ENCODE data around the gene ZBTB33. TPM values are rescaled to one million over a fixed set of nuclear protein-coding genes. Genes with fewer than 3 reads are reported as not detected.

The ZBTB33 gene
- total RNA-seq (2013) = 20.3 TPM
- polyA plus RNA-seq (10 to 100 TPM in 1 of 3 donors, 1 to 10 TPM in 2; 4.7 to 10.6 (median 8.6) TPM), polyA minus RNA-seq (7.5 and 11.4 TPM in 2 replicates), total RNA-seq (34.3 to 78.7 (median 43.9) reads per million in 11 experiments)

- Mint-ChIP-seq H3K27ac (peak within 1 kb of the TSS; percentile 92 to 98 (median 96)), H3K4me3 (peak within 1 kb of the TSS; percentile 93 to 96), H3K27me3 (ENCODE audit: low read depth in 3 of 3) (peaks cover 0 to 10% (median 0%) of the 10 kb centered on the region in 3 donors), H3K9me3 (peaks cover 0 to 7% (median 0%) of the 10 kb centered on the region in 7 donors), H3K36me3 (peaks cover 19 to 24% of the 10 kb centered on the region in 2 donors), H3K4me1 (peaks cover 14% of the 10 kb centered on the region)
- Histone ChIP-seq H2AFZ (ENCODE audit: insufficient read depth, low read depth, low read length, poor library complexity, severe bottlenecking) (peak within 1 kb of the TSS; percentile 46), H3K9ac (ENCODE audit: insufficient read depth, low read length, poor library complexity, severe bottlenecking) (peak within 1 kb of the TSS; percentile 81), H3K27me3 (ENCODE audit: control insufficient read depth in 2 of 2, insufficient read depth in 2 of 2, low read length in 2 of 2) (peaks cover 0 to under 1% of the 10 kb centered on the region in 2 donors), H3K36me3 (replicated peaks in 1 of 2; ENCODE audit: control insufficient read depth in 1 of 2, insufficient read depth in 2 of 2, low read length in 2 of 2) (peaks cover 15 to 21% of the 10 kb centered on the region in 2 donors), H3K4me1 (ENCODE audit: control insufficient read depth in 1 of 2, insufficient read depth in 2 of 2, low read length in 2 of 2) (peaks cover 0 to 5% of the 10 kb centered on the region in 2 donors), H3K27ac (ENCODE audit: low read depth in 1 of 2, low read length in 2 of 2) (peak within 1 kb of the TSS; percentile 85 to 96), H3K9me3 (replicated peaks in 1 of 2; ENCODE audit: control insufficient read depth in 1 of 2, insufficient read depth in 1 of 2, low read length in 2 of 2) (no peaks in the 10 kb centered on the region), H3K79me2 (ENCODE audit: insufficient read depth, low read length) (peaks cover 48% of the 10 kb centered on the region), H4K20me1 (ENCODE audit: insufficient read depth, low read length) (no peaks in the 10 kb centered on the region), H3K4me2 (replicated peaks; ENCODE audit: extremely low read depth, low read length, poor library complexity, severe bottlenecking) (peak within 1 kb of the TSS; percentile 72), H3K4me3 (replicated peaks in 1 of 3; ENCODE audit: low read depth in 2 of 3, low read length in 3 of 3) (peak within 1 kb of the TSS; percentile 55 to 77 (median 76))
- intact Hi-C loops (cut with micrococcal nuclease) = loop anchor here (5.0 kb wide), 2 partner anchors 57 to 62 kb away; partner anchors contain the start of gene TMEM255A (in 1 of the 2)
- peak; percentile 83 to 87 (median 83) for DNase-seq
- 0% methylated on average over 52 of the region's 75 CpGs for WGBS (ENCODE audit: insufficient coverage)
- TF ChIP-seq, protein P1, sequence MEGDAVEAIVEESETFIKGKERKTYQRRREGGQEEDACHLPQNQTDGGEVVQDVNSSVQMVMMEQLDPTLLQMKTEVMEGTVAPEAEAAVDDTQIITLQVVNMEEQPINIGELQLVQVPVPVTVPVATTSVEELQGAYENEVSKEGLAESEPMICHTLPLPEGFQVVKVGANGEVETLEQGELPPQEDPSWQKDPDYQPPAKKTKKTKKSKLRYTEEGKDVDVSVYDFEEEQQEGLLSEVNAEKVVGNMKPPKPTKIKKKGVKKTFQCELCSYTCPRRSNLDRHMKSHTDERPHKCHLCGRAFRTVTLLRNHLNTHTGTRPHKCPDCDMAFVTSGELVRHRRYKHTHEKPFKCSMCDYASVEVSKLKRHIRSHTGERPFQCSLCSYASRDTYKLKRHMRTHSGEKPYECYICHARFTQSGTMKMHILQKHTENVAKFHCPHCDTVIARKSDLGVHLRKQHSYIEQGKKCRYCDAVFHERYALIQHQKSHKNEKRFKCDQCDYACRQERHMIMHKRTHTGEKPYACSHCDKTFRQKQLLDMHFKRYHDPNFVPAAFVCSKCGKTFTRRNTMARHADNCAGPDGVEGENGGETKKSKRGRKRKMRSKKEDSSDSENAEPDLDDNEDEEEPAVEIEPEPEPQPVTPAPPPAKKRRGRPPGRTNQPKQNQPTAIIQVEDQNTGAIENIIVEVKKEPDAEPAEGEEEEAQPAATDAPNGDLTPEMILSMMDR (IDR thresholded peaks at IDR 0.05) = peak; percentile 64
Measured at GRCh38 chrX:120250522-120251271, at the start of gene ZBTB33. Gene ZBTB33 (plus strand): TSS chrX:120250812. CDS start chrX:120253416, 2,604 bp downstream.

DNA sequence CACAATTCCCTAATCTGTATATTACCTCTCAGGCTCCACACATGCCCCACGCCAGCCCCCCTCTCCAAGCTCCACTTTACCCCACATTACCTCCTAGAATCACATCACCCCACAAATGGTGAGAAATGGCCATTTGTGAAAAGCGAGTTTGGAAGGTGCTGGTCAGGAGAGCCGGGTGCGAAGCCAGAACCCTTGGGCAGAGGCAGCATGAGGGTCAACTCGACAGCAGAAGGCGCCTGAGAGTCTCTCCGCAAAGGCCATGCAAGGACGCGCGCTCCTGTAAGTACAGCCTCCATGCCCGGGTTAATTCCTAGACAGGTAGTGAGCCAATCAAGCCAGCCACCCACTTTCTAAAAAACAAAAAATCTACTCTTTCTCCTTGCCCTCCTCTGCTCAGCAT, 49.8 kb upstream of the ZBTB33 start:
- H3K27ac Mint-ChIP-seq = no peak overlapping the region

More for the DNA sequence above, 49.8 kb upstream of the ZBTB33 start:
- Histone ChIP-seq H3K36me3 (replicated peaks in 1 of 2; ENCODE audit: control insufficient read depth in 1 of 2, insufficient read depth in 2 of 2, low read length in 2 of 2) (no peaks in the 10 kb centered on the region), H3K4me3 (replicated peaks in 1 of 3; ENCODE audit: low read depth in 2 of 3, low read length in 3 of 3) (no peak overlapping the region), H3K9ac (ENCODE audit: insufficient read depth, low read length, poor library complexity, severe bottlenecking) (no peak overlapping the region), H4K20me1 (ENCODE audit: insufficient read depth, low read length) (no peaks in the 10 kb centered on the region), H3K79me2 (ENCODE audit: insufficient read depth, low read length) (no peaks in the 10 kb centered on the region), H3K4me2 (replicated peaks; ENCODE audit: extremely low read depth, low read length, poor library complexity, severe bottlenecking) (no peak overlapping the region), H3K4me1 (ENCODE audit: control insufficient read depth in 1 of 2, insufficient read depth in 2 of 2, low read length in 2 of 2) (peaks cover 4% of the 10 kb centered on the region in 2 donors), H3K27ac (ENCODE audit: low read depth in 1 of 2, low read length in 2 of 2) (no peak overlapping the region), H3K9me3 (replicated peaks in 1 of 2; ENCODE audit: control insufficient read depth in 1 of 2, insufficient read depth in 1 of 2, low read length in 2 of 2) (no peaks in the 10 kb centered on the region), H3K27me3 (ENCODE audit: control insufficient read depth in 2 of 2, insufficient read depth in 2 of 2, low read length in 2 of 2) (no peaks in the 10 kb centered on the region), H2AFZ (ENCODE audit: insufficient read depth, low read depth, low read length, poor library complexity, severe bottlenecking) (no peak overlapping the region)
- intact Hi-C loops (cut with micrococcal nuclease) = no loop called here
- peaks cover 0 to 3% (median 0%) of the 10 kb centered on the region in 3 donors for H3K27me3 Mint-ChIP-seq (ENCODE audit: low read depth in 3 of 3)
- peaks cover 0 to 3% of the 10 kb centered on the region in 2 donors for H3K36me3 Mint-ChIP-seq
- DNase-seq = no peak
- peaks cover 11% of the 10 kb centered on the region for H3K4me1 Mint-ChIP-seq
- WGBS (ENCODE audit: insufficient coverage) = 100% methylated on average over 4 of the region's 11 CpGs
- no peak overlapping the region for H3K4me3 Mint-ChIP-seq
- no peaks in the 10 kb centered on the region for H3K9me3 Mint-ChIP-seq
- TF ChIP-seq, protein P1 (IDR thresholded peaks at IDR 0.05) = no peak

Data from CD14-positive monocyte (primary cell).